GM18498 (cell line): ENCODE data around the gene CNTRL.
"Not testable (repeated sequence)": the region's sequence is repeated elsewhere in the genome, so short reads cannot be mapped to it uniquely, and the experiment has no call there.

Experiments used
- ATAC-seq: cut with Tn5 transposase; IDR thresholded peaks from one replicate; pipeline ENCODE4 v1.9.1; 2021; ENCODE audit warnings: mild to moderate bottlenecking, moderate library complexity; ENCODE audit not compliant: unreplicated experiment

Gene CNTRL

DNA sequence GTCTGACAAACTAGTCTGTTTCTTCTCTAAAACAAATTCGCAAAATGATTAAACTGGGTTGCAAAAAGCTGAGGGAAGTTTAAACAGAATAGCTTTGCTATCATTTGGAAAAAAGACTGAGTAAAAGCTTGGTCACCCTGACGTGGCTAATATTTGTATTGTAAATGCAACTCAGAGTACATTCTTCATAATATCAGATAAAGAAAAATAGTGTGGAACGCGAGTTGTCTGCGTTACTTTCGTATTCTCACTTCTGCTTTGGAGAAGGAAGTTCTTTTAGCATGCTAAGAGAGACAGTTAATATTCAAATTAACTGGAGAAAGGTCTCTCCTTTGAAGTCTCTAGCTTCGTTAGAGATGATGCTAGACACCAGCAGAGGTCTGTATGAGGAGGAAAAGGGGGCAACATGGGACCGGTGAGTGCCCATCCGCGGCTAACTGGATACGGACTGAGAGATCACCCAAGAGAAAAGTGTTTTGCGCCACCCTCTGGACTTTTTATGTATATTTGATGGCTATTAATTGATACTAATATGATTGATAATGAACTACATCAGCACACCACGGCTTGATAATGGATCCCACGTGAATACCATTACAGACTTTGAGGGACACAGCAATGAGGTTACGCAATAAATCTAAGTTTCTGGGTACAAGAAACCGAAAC lies 2.9 kb upstream of the CNTRL start:
- ATAC-seq, result peak; percentile 50

DNA sequence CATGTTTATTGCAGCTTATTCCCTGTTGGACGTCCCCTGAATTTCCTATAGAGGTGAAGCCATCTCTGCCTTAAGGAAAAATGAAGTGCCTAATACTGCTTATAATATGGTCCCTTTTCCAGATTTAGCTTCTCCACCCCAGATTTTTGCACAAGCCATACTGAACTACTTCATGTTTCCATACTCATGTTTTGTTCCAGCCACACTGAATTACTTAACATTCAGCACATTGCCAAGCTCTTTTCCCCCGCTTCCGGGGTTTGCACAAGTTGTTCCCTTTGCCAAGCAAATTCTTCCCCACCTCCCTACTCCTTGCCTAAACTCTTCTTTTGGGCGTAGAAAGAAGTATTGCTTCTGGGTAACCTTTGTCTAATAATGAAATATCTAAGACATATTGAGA lies 1.7 kb upstream of the CNTRL start:
- no peak for ATAC-seq

DNA sequence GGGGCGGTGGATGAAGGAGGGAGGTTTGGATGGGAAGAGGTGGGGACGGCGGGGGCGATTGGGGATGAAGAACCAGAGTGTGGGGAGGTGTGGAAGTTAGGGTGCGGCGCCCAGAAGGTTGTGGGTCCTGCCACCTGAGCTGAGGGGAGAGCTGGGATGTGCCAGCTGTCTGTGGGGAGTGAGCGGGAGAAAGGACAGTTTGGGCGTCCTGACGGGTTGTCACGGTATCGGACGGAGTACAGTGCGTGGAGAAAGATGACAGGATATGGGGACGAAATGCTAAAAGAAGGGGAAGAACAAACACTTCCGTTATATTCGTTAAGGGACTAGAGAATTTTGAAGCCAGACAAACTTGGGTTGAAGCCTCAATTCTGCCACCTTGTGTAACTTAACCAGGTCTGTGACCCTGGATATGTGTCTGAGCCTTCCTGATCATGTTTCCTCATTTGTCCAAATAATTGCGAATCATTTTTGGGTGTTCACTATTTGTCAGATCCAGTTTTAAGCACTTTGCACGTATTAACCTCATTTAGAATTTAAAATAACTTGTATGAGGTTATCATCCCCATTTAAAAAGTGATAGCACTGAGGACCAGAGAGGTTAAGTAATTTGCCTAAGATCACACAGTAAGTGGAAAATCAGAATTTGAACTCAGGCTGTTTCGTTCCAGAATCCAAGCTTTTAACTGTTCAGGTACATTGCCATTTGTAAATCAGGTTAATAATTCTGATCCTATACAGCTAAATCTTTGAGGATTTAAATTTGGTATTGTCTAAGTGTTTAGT lies 689 bp downstream of the CNTRL start:
- peak; percentile 16 for ATAC-seq

DNA sequence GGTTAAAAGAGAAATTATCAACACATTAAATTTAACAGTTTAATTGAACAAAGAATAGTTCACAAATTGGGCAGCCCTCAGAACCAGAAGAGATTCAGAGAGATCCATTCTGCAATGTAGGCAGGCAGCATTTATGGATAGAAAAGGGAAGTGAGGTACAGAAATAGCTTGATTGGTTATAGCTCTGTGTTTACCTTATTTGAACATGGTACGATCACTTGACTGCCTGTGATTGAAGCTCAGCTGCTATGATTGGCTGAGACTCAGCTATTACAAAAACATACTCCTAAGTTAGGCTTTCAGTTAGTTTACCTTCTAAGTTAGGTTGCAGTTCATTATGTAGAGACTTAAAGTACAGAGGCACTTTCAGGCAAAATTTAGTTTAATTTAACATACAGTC lies 7.3 kb downstream of the CNTRL start:
- no peak for ATAC-seq

DNA sequence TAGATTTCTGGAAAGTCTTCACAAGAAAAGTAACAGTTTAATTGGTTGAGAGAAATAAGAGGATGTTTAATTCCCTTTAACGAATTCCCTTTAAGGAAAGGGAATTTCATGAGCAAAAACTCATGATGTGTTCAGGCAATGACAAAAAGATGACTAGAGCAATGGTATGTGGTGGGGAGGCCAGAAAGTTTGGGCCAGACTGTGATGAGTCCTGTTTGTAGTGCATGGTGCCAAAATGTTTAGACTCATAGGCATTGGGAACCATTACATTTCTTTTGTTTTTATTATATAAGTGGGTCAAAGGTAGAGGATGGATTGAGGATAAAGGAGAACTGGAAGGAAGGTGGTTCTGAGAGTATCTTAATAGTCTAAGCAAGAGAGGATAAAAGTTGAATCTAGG lies 10.9 kb downstream of the CNTRL start:
- no peak for ATAC-seq

DNA sequence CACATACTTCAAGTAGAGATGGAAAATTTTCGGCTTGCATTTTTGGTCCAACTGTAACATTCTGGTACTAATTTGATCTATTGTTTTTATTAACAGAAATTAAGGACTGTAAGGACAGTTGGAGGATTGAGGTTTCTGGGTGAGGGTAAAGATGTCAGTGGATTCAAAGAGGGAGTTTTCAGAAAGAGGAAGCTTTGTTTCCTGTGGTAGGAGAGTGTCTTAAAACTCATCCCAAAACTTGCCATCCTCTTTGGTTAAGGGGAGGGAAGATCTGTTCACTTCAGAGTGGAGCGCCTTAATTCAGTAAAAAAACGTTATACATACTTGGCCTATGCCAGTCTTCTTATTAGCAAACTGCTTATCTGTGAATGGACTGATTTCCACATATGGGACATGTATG lies 13.8 kb downstream of the CNTRL start:
- ATAC-seq, result no peak

DNA sequence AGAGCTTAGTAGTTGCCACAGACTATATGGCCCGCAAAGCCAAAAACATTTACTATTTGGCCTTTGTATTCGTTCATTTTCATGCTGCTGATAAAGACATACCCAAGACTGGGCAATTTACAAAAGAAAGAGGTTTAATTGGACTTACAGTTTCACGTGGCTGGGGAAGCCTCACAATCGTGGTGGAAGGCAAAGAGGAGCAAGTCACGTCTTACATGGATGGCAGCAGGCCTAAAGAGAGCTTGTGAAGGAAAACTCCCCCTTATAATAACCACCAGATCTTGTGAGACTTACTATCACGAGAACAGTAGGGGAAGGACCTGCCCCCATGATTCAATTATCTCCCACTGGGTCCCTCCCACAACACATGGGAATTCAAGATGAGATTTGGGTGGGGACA lies 16.0 kb downstream of the CNTRL start:
- not testable (repeated sequence) for ATAC-seq

DNA sequence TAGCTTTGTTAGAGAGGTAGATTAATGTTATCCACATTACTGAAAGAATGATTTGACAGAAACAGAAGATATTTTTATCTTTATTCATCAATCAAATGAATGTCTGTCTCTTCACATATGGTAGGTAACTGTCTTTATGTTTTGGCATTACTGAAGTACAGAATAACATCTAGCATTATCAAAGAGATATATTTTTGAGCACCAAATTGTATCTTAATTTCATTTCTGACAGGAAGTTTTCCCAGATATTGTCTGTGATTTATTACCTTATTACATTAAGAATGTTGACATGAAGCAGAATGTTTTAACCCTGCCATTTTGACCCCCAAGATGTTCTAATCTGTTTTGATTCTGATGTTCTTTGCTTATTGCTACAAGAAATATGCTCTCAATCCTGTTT lies 20.3 kb downstream of the CNTRL start:
- no peak for ATAC-seq

DNA sequence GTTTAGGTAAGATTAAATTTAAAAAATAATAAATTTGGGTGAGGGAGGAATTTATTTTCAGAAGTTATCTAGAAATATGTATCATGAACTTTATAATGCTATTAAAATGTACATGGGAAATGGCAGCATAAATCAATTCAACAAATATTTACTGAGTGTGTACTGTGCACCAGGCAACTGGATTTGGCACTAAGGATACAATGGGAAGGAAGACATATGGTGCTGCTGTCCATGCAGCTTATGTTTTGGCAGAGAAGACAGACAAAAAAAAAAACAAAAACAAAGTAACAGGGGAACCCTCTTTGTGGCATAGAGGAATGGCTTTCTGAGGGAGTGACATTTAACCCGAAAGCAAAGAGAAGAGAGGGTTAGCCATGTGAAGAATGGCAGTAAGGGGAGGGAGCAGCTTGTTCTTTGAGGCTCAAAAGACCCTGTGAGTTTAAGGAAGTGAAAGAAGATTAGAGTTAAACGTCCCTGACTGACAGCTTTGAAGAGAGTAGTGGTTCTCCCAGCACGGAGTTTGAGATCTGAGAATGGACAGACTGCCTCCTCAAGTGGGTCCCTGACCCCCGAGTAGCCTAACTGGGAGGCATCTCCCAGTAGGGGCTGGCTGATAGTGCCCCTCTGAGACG lies 23.9 kb downstream of the CNTRL start:
- ATAC-seq, result no peak

DNA sequence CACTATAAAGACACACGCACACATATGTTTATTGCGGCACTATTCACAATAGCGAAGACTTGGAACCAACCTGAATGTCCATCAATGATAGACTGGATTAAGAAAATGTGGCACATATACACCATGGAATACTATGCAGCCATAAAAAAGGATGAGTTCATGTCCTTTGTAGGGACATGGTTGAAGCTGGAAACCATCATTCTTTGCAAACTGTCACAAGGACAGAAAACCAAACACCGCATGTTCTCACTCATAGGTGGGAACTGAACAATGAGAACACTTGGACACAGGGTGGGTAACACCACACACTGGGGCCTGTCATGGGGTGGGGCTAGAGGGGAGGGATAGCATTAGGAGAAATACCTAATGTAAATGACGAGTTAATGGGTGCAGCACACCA lies 29.3 kb downstream of the CNTRL start:
- ATAC-seq, result not testable (repeated sequence)

DNA sequence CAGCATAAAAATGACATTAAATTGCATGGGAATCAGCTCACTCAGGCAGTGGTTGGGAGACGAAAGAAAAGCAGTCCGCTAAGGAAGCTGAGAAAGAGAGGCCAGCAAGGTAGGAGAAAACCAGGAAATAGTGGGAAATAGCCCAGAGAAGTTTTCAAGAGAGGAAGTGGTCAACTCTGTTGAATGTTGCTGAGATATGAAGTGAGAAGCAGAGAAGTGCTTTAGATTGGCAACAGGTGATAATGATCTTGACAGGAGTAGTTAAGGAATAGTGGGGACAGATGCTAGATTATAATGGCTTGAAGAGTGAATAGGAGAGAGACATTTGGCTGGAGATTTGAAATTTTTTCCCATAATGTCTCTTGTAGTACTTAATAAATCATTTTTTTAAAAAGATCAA lies 30.8 kb downstream of the CNTRL start:
- no peak for ATAC-seq

DNA sequence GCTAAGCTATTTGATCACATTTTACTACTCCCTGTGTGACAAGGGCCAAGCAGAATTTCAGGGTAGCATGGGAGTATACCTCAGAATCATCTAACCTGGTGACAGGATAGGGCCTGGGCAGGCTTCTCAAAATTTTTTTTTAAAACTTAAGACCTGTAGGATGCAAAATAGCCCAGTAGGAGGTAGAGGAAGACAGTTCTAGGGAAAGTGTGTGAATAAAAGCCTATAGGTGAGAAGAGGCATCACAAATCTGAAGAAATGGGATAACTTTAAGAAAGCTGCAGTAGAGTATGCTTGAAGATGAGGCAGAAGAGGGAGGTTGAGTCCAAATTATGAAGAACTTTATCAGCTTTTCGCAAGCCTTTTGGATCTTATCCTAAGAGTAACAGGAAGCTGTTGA lies 32.3 kb downstream of the CNTRL start:
- no peak for ATAC-seq

DNA sequence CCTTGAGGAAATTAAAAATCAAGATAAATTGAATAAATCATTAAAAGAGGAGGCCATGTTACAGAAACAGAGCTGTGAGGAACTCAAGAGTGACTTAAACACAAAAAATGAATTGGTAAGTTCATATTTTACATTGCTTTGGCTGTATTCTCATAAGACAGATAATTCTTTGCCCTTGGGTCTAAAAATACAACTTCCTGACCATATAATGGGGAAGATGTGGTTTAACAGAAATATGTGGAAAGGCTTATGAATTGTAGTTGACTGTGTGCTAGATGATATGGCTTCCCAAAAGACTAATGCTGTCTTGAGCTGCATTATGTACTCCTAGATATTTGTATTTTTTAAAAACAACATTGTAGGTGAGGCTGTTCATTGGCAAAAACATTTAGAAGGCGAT lies 33.1 kb downstream of the CNTRL start:
- no peak for ATAC-seq

DNA sequence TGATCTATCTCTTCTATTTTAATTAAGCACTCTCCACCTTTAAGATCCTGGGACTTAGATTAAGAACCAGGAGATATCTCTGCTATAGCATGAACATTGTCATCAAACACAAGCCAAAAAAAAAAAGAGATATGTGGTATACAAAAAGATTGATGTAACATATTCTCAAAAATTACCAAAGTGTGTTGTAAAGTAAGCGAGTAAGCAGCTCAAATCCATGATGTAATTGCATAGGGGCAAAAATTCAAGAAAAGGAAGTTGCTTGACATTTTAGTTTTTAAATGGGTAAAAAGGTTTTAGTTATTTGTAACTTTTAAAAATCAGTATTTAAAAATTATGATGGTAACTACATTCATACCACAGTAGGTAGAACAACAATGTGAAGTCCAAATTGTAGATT lies 40.7 kb downstream of the CNTRL start:
- ATAC-seq, result no peak

DNA sequence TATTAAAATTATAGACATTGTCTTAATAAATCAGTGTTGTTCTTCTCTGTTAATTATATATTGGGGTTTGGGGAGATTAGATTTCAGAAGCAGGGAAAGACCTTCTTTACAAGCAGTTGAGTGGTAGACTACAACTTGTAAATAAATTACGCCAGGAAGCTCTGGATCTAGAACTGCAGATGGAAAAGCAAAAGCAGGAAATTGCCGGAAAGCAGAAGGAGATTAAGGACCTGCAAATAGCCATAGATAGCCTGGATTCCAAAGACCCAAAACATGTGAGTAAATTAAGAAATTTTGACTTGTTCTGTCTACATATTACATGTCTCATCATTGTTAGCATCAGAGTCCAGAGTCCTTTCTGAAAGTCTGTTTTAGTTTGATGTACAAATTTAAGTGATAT lies 43.5 kb downstream of the CNTRL start:
- ATAC-seq, result no peak

DNA sequence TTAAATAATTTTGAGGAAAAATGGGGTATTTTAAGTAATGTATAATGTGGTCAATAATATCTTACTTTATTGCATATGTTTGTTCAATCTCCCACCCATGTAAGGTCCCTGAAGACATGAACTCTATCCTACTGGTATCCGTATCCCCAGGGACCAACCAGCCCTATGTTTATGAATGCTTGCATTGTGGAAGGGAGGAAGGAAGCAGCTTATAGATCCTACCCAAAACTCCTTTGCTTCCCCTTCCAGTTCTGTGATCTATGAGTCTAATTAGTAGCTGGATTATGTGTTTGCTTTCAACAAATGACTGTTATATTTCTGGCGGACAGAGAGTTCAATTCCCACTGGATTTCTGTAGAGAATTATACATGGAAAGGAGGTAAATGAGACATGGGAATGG lies 45.6 kb downstream of the CNTRL start:
- no peak for ATAC-seq

DNA sequence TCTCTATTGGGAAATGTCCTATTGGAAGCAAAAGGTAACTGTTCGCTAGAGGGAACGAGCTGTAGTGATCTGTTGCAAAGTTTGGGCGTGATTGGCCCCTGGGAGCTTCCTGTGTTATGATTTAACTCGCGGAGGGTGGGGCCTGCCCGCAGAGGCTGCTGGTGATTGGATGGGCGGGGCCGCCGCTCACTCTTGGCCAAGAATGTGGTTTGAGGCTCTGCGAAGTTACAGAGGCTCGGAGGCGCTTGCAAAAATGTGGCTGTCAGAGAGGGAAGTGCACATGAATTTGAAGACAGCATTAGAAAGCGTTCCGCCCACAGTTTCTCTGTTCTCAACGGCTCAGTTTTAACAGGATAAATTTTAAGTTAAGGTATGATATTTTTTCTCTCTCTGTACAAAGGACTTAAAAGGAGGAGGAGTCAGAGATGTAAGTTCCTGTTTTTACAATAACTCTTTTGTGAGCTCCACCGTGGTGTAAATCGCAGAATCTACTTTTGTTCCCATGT lies 46.9 kb downstream of the CNTRL start:
- peak; percentile 99 for ATAC-seq

DNA sequence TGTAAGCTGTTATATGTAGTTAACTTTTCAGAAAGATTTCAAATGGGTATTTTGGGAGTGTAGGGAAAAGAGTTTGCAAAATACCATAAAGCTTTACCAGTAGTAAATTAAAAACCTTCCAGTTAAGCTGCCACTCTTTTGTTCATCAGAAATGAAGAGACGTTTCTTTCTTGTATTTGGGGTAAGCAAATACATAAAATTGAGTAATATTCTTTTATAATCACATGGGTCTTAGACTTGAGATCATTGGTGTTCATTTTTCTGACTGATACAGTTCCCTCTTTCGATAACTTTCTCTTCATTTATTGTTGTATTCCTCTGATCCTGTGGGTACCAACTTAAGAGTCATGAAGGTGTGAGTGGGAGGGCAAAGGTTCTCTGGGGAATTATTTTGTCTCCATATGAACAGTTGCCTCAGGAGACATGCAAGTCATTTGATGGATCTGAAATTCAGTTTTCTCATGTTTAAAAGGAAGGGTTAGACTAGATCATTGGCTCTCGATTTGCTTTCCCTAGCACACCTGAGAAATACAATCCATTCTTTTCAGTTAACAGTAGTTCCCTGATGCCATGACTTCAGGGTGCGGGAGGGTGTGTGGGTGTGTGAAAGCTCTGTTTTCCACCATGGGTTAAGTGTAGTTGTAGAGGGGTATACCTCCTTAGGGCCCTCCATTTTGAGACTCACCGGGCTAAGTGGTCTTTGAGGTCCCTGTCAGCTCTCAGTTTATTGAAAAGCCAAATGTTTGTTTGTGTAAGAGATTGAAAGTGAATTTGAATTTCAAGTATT lies 47.7 kb downstream of the CNTRL start:
- no peak for ATAC-seq

DNA sequence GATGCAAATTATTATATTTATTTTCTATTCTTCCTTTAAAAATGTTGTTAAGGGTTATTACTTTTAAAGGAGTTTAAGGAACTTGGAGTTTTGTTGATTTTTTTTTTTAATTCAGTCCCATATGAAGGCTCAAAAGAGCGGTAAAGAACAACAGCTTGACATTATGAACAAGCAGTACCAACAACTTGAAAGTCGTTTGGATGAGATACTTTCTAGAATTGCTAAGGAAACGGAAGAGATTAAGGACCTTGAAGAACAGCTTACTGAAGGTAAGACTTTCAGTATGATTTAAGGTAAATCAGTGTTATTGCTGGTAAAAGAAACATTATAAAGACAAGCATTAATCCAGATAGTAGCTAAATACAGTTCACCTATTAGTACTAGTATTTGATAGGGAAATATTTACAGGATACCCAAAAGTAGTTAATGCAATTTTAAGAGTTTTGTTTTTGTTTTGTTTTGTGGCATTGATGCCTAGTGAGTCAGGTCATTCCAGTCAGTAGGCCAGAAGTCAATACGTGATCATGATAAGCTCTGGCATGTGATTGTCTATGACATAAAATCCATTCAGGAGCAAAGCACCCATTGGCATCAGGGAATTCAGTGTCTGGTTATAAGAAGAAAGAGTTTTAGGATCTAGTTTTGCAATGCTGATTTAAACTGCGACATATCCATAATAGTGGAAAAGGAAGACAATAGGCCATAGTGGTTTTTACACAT lies 49.2 kb downstream of the CNTRL start:
- ATAC-seq, result no peak

DNA sequence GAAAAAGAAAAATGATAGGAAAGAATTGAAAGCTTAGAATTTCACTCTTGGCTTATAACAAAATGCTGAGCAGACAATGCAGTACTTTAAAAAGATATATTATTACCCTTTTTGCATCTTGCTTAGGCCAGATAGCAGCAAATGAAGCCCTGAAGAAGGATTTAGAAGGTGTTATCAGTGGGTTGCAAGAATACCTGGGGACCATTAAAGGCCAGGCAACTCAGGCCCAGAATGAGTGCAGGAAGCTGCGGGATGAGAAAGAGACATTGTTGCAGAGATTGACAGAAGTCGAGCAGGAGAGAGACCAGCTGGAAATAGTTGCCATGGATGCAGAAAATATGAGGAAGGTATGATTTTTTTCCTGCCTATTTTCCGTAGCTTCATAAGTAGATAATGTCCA lies 50.8 kb downstream of the CNTRL start:
- no peak for ATAC-seq

DNA sequence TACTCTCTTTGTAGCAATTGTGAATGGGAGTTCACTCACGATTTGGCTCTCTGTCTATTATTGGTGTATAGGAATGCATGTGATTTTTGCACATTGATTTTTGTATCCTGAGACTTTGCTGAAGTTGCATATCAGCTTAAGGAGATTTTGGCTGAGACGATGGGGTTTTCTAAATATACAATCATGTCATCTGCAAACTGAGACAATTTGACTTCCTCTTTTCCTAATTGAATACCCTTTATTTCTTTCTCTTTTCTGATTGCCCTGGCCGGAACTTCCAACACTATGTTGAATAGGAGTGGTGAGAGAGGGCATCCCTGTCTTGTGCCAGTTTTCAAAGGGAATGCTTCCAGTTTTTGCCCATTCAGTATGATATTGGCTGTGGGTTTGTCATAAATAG lies 54.6 kb downstream of the CNTRL start:
- not testable (repeated sequence) for ATAC-seq
